Neural cell (in vitro differentiated cells): ENCODE data around the gene NRP1. TPM values are rescaled to one million over a fixed set of nuclear protein-coding genes. Genes with fewer than 3 reads are reported as not detected.

Experiments used
- H2AFZ ChIP-seq: fragments of 200-600, 300-800 bp; sonication (generic), shearing (Covaris generic); 2 replicates; pipeline ENCODE4 v1.6.0; 2014; ENCODE audit warnings: low read depth, mild to moderate bottlenecking, antibody characterized with exemption, low read length, moderate library complexity
- H3F3A ChIP-seq: fragments of 200-600 bp; shearing (Covaris generic); 2 replicates; pipeline ENCODE4 v1.6.1; 2016; ENCODE audit warnings: mild to moderate bottlenecking, moderate library complexity, mixed read lengths, antibody characterized with exemption, low read length; ENCODE audit not compliant: insufficient read depth, poor library complexity, severe bottlenecking
- H3K27ac ChIP-seq: fragments of 200-600, 300-800 bp; sonication (generic), shearing (Covaris generic); 2 replicates; pipeline ENCODE4 v1.5.1; 2014; ENCODE audit warnings: mild to moderate bottlenecking, low read length, moderate library complexity
- H3K27me3 ChIP-seq: fragments of 300-800, 200-600 bp; sonication (generic), shearing (Covaris generic); 2 replicates; pipeline ENCODE4 v1.6.0; 2014; ENCODE audit warnings: mild to moderate bottlenecking, low read depth, low read length, moderate library complexity; ENCODE audit not compliant: insufficient read depth
- H3K36me3 ChIP-seq: fragments of 300-800, 200-600 bp; sonication (generic), shearing (Covaris generic); 2 replicates; pipeline ENCODE4 v1.5.1; 2014; ENCODE audit warnings: mild to moderate bottlenecking, antibody characterized with exemption, low read length, moderate library complexity; ENCODE audit not compliant: insufficient read depth
- H3K4me2 ChIP-seq: fragments of 300-800, 200-600 bp; sonication (generic), shearing (Covaris generic); 2 replicates; pipeline ENCODE4 v1.6.0; 2014; ENCODE audit warnings: mild to moderate bottlenecking, low read length
- H3K4me3 ChIP-seq: fragments of 300-800, 200-600 bp; sonication (generic), shearing (Covaris generic); 2 replicates; pipeline ENCODE4 v1.5.1; 2014; ENCODE audit warnings: mild to moderate bottlenecking, low read length, moderate library complexity
- H3K79me2 ChIP-seq: fragments of 200-600 bp; shearing (Covaris generic); replicated peaks from 2 replicates; pipeline ENCODE4 v1.6.0; 2014; ENCODE audit warnings: mild to moderate bottlenecking, low read length, moderate library complexity; ENCODE audit not compliant: insufficient read depth
- H3K9ac ChIP-seq: fragments of 300-800, 200-600 bp; sonication (generic), shearing (Covaris generic); 2 replicates; pipeline ENCODE4 v1.6.1; 2016; ENCODE audit warnings: mild to moderate bottlenecking, low read length, mixed read lengths
- H3K9me2 ChIP-seq: fragments of 200-600 bp; shearing (Covaris generic); 2 replicates; pipeline ENCODE4 v1.6.1; 2016; ENCODE audit warnings: mild to moderate bottlenecking, low read length, mixed read lengths; ENCODE audit not compliant: insufficient read depth
- H3K9me3 ChIP-seq: fragments of 200-600, 300-800 bp; sonication (generic), shearing (Covaris generic); 2 replicates; pipeline ENCODE4 v1.6.1; 2016; ENCODE audit warnings: mild to moderate bottlenecking, mixed run types, low read length, moderate library complexity, mixed read lengths
- H4K20me1 ChIP-seq: fragments of 200-600 bp; shearing (Covaris generic); 2 replicates; pipeline ENCODE4 v1.6.1; 2016; ENCODE audit warnings: mild to moderate bottlenecking, mixed run types; ENCODE audit not compliant: insufficient read depth
- CTCF ChIP-seq: fragments of 450-650 bp; IDR thresholded peaks from 2 replicates; pipeline ENCODE4 v1.5.1; 2014; ENCODE audit warnings: antibody characterized with exemption, mild to moderate bottlenecking, moderate library complexity; ENCODE audit not compliant: poor library complexity, severe bottlenecking
- EP300 ChIP-seq: fragments of 450-650 bp; conservative IDR thresholded peaks from 2 replicates; pipeline ENCODE4 v1.6.1; 2014; ENCODE audit warnings: antibody characterized with exemption, mild to moderate bottlenecking, moderate library complexity; ENCODE audit not compliant: poor library complexity, severe bottlenecking
- EZH2 ChIP-seq: fragments of 200-600, 300-800 bp; shearing (Covaris generic), sonication (generic); IDR thresholded peaks from 2 replicates; pipeline ENCODE4 v1.6.1; 2014; ENCODE audit warnings: antibody characterized with exemption, low read length, borderline replicate concordance, mild to moderate bottlenecking; ENCODE audit not compliant: insufficient read depth, poor library complexity, severe bottlenecking
- MXI1 ChIP-seq: fragments of 450-650 bp; conservative IDR thresholded peaks from 2 replicates; pipeline ENCODE4 v1.6.1; 2014; ENCODE audit warnings: antibody characterized with exemption, mild to moderate bottlenecking; ENCODE audit not compliant: poor library complexity, severe bottlenecking
- POLR2AphosphoS5 ChIP-seq: IDR thresholded peaks from 2 replicates; pipeline ENCODE4 v1.6.1; 2012
- RAD21 ChIP-seq: fragments of 450-650 bp; conservative IDR thresholded peaks from 2 replicates; pipeline ENCODE4 v1.6.1; 2014; ENCODE audit warnings: antibody characterized with exemption, mild to moderate bottlenecking, moderate library complexity
- SMC3 ChIP-seq: fragments of 450-650 bp; conservative IDR thresholded peaks from 2 replicates; pipeline ENCODE4 v1.6.1; 2014; ENCODE audit warnings: antibody characterized with exemption, mild to moderate bottlenecking, moderate library complexity; ENCODE audit not compliant: poor library complexity
- TAF1 ChIP-seq: IDR thresholded peaks from 2 replicates; pipeline ENCODE4 v1.6.1; 2012; ENCODE audit warnings: low read depth
- polyA plus RNA-seq: library from polyadenylated mRNA; depleted of rRNA; stranded (reverse); fragments of >200 nt; gene quantifications from 2 replicates; pipeline ENCODE4 v1.2.3, GENCODE V29; 2014
- TF ChIP-seq, protein P1 (sequence below): IDR thresholded peaks from 2 replicates; pipeline ENCODE4 v1.6.1; 2012; ENCODE audit warnings: borderline replicate concordance

NRP1 gene
- polyA plus RNA-seq, 1 donor from 2014 or later: 23.2 TPM

DNA sequence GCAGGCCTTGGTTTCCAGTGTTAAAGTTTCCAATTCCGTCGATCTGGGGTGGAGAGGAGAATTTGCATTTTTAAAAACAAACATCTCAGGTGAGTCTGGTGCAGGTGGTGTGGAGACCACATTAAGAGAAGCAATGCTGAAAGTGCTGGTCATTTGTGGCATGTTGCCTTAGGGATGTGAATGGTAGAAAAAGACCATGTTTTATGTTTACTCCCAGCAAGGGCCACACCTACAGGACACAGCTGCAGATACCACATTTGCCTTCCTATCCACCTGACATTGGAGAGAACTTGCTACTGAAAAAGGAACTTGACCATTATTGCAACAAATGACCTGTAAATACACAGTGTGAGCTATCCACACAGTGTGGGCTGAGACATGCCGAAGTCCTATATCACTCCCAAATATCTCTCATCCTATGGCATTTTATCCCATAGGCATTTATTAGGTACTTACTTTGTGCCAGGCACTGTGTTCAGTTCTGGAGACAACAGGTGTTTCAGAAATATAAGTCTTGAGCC is 183.1 kb downstream of the NRP1 start:
- no peaks in the 10 kb centered on the region for H4K20me1 ChIP-seq
- no peaks in the 10 kb centered on the region for H3K36me3 ChIP-seq
- no peak overlapping the region for H3K27ac ChIP-seq
- no peak for TF ChIP-seq CTCF
- no peak for TF ChIP-seq SMC3
- TF ChIP-seq RAD21: no peak
- no peak for TF ChIP-seq POLR2AphosphoS5
- TF ChIP-seq MXI1: no peak
- TF ChIP-seq TAF1: no peak
- H2AFZ ChIP-seq: no peak overlapping the region
- H3K9ac ChIP-seq: no peak overlapping the region
- no peaks in the 10 kb centered on the region for H3K27me3 ChIP-seq
- no peaks in the 10 kb centered on the region for H3K79me2 ChIP-seq
- H3K4me2 ChIP-seq: no peak overlapping the region
- no peaks in the 10 kb centered on the region for H3F3A ChIP-seq
- H3K9me3 ChIP-seq: no peaks in the 10 kb centered on the region
- no peak overlapping the region for H3K4me3 ChIP-seq
- no peaks in the 10 kb centered on the region for H3K9me2 ChIP-seq

GRCh38 chr10:33150889-33151288 is 183.6 kb downstream of the NRP1 start:
- Histone ChIP-seq H3K27ac (no peak overlapping the region), H3K9me3 (no peaks in the 10 kb centered on the region), H3K4me2 (no peak overlapping the region), H3K9me2 (no peaks in the 10 kb centered on the region), H3K27me3 (no peaks in the 10 kb centered on the region), H2AFZ (no peak overlapping the region), H3F3A (no peaks in the 10 kb centered on the region), H3K4me3 (no peak overlapping the region), H3K36me3 (no peaks in the 10 kb centered on the region), H3K79me2 (no peaks in the 10 kb centered on the region), H3K9ac (no peak overlapping the region), H4K20me1 (no peaks in the 10 kb centered on the region)
- TF ChIP-seq SMC3 (no peak), MXI1 (no peak), TAF1 (no peak), CTCF (no peak), POLR2AphosphoS5 (no peak), EZH2 (no peak), EP300 (no peak), RAD21 (no peak)
- TF ChIP-seq, protein P1, sequence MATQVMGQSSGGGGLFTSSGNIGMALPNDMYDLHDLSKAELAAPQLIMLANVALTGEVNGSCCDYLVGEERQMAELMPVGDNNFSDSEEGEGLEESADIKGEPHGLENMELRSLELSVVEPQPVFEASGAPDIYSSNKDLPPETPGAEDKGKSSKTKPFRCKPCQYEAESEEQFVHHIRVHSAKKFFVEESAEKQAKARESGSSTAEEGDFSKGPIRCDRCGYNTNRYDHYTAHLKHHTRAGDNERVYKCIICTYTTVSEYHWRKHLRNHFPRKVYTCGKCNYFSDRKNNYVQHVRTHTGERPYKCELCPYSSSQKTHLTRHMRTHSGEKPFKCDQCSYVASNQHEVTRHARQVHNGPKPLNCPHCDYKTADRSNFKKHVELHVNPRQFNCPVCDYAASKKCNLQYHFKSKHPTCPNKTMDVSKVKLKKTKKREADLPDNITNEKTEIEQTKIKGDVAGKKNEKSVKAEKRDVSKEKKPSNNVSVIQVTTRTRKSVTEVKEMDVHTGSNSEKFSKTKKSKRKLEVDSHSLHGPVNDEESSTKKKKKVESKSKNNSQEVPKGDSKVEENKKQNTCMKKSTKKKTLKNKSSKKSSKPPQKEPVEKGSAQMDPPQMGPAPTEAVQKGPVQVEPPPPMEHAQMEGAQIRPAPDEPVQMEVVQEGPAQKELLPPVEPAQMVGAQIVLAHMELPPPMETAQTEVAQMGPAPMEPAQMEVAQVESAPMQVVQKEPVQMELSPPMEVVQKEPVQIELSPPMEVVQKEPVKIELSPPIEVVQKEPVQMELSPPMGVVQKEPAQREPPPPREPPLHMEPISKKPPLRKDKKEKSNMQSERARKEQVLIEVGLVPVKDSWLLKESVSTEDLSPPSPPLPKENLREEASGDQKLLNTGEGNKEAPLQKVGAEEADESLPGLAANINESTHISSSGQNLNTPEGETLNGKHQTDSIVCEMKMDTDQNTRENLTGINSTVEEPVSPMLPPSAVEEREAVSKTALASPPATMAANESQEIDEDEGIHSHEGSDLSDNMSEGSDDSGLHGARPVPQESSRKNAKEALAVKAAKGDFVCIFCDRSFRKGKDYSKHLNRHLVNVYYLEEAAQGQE: no peak
